ENCODE results near the gene CNNM3.
"Not testable (repeated sequence)": the region's sequence is repeated elsewhere in the genome, so short reads cannot be mapped to it uniquely, and the experiment has no call there.

Gene CNNM3

GRCh38 chr2:96839293-96839874, 23.3 kb downstream of the CNNM3 start:
- DNase-seq (ENCODE audit: low read depth in 2 of 2), result peak; percentile 58 to 64

DNA sequence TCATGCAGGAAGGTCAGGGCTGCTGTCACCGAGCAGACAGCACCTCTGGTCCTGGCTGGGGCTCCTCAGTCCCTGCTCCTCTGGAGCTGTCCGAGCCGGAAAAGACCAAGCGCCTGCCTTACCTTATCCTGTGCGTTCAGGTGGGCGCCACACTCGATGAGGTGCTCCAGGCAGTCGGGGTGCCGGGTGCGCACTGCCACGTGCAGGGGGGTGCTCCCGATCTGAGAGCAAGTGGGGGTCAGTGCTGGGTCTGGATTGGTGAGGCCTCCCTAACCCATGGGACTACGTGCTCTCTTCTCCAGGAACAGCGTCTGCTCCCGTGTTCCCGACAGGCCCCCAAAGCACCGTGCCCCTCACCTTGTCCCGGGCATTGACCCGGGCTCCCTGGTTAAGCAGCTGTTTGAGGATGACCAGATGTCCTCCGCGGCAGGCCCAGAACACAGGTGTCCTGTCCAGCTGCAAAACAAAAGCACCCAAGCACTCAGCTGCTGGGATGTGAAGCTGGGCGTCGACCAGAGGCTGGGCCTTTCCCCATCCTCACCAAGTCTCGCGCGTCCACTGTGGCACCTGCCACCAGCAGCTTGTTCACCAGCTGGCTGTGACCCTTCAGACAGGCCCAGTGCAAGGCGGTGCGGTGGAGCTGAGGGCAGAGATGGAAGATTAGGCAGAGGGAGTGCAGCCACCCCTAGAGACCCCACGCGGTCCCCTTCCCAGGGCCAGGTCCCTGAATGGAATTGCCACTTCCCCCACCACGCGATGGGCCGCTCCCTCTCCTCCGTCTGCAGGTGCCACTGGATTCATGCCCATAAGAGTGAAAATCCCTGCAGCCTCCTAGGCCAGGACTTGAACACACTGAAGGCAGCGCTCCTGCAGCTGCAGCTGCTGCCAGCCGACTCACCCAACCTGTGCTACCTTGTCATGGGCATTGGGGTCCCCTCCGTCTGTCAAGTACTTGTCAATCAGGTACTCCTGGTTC, 24.1 kb downstream of the CNNM3 start:
- no peak for DNase-seq (ENCODE audit: low read depth in 2 of 2)

DNA sequence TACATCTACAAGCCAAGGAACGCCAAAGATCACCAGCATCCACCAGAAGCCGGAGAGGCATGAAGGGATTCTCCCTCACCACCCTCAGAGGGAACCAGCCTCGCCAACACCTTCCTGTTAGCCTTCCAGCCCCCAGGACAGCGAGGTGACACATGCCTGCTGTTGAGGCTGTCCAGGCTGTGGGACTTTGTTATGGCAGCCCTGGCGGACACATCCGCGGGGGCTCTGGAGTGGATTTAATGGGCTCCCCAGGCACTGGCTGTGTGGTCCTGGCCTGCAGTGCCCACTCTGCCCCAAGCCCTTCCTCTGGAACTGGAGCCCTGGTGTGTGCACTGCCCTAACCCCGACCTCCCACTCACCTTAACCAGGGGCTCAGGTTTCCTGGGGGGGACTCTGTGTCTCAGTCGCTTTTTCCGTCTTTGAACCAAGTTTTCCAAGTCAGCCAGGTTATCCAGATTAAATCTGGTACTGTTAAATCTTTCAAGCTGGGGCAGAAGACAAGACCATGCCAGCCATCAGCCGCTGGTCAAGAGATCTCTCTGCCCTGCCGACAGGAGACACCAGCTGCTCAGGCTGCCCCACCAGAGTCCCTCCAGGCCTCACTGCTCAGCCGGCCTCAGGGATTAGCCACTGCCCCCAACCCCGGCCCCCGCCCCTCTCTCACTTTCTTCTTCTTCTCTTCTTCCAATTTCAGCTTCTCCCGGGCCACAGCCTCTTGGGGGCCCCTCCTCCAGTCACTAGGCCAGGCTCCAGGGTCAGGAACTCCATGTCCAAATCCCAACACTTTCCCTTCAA, 25.8 kb downstream of the CNNM3 start:
- DNase-seq (ENCODE audit: low read depth in 2 of 2), result no peak

- no peak for DNase-seq (ENCODE audit: low read depth in 2 of 2)
These were observed 26.5 kb downstream of the CNNM3 start for GRCh38 chr2:96842600-96842999.

DNA sequence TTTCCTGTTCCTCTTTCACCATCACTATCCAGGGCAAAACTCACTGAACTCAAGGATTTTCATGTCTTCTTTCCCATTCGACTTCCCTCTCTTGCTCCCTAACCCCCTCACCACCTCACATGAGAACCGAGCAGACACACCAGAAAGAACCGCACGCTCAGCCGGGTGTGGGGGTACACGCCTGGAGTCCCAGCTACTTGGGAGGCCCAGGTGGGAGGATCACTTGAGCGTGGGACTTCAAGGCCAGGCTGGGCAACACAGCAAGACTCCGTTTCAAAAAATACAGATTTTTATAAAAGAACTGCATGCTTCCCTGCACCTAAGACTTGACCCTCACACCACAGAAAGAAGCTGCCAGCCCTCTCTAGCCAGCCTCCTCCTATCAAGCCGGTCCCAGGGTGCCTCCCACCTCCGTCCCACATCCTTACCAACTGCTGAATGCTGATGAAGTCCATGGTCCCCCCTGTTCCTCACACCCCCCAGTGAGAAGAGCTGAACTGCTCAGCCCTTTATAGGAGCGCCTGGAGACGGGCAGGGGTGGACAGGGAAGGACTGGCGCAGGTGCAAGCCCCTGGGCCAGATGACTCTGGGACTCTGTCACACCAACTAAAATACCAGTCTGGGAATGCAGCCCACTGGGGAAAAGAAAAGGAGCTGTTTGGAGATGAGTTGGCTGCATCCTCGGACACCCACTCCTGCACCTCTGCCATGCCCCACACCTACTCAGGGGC, 27.6 kb downstream of the CNNM3 start, which contains the start of gene ANKRD23:
ANKRD23 (minus strand) TSS at position 484 of the 731 bp plus-strand sequence; CDS start at position 455, 29 bp downstream.
- no peak for DNase-seq (ENCODE audit: low read depth in 2 of 2)

DNA sequence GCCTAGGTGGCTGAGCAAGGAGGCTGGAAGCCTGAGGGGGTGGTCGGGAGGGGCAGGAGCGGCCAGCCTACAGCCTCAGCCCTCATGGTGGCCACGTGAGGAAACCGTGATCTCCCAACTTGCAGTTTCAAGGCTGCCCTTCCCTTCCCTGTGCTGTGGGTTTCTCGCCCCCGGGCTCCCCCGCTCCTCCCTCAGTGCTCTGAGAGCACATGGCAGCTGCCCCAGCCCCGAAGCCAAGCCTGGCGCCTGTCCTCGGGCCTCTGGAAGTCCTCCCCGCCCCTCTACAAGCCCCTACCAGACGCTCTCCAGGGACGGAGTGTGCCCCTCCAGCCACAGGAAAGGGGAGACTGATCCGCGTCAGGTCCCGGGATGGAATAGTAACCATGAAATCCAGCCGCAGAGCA, 28.3 kb downstream of the CNNM3 start:
- no peak for DNase-seq (ENCODE audit: low read depth in 2 of 2)

DNA sequence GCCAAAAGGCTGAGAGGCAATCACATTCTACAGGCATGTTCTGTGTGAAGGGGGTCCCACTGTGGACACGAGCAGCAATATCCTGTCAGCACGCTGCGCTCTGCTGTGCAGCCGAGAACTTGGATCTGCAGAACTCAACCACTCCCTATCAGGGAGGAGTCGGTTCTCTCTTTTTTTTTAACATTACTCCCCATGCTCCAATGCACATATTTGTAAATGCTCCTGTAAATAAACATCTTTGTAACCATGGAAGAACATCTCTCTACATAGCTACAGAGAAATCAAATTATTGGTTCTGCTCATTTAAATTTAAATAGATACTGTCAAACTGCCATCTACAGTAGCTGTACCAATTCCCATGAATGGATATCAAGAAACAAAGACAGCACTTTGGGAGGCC, 30.8 kb downstream of the CNNM3 start:
- no peak for DNase-seq (ENCODE audit: low read depth in 2 of 2)

DNA sequence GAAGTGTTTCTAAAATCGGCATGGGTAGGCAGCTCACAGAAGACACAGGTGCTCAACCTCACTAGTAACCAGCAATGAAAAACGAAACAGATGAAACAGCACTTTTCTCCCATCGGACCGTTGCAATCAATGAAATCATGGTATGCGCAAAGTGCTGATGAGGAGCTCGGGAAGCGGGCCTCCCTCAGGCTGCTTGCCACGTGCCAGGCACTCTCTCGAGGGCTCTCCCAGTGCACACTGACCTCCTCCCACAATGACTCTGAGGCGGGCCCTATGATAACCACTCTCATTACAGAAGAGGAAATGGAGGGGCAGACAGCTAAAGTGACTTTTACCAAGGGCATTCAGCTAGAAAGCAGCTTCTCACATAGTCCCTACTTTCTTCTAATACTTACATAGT, 31.5 kb downstream of the CNNM3 start:
- no peak for DNase-seq (ENCODE audit: low read depth in 2 of 2)

DNA sequence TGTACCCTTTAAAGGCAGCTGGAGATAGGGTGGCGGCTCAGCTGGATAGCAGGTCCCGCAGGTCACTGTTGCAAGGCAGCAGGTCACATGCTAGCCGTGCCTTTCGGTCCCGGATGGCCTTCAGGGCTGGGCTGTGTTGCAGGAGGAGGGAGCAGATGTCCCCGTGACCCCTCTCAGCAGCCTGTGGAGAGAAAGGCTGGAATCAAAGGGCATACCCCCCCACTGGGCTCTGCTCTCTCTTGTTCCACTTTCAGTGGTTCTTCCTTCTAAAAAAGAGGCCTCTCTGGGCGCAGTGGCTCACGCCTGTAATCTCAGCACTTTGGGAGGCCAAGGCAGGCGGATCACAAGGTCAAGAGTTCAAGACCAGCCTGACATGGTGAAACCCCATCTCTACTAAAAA, 32.2 kb downstream of the CNNM3 start:
- no peak for DNase-seq (ENCODE audit: low read depth in 2 of 2)

DNA sequence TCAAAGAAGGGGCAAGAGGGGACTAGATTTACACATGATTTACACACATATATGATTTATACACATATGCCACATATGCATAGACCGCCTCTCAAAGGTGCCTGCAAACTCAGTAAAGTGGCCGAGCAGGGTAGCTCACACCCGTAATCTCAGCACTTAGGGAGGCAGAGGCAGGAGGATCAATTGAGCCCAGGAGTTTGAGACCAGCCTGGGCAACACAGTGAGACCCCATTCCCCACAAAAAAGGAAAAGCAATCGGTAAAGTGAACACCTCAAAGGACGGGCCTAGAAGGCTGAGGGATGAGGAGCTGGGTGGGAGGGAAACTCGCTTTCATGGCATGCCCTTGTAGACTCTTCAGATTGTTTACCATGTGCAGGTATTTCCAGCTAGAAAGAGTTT, 36.6 kb downstream of the CNNM3 start:
- DNase-seq (ENCODE audit: low read depth in 2 of 2), result no peak

- DNase-seq (ENCODE audit: low read depth in 2 of 2), result no peak
These were observed 37.3 kb downstream of the CNNM3 start for GRCh38 chr2:96853321-96853720.

DNA sequence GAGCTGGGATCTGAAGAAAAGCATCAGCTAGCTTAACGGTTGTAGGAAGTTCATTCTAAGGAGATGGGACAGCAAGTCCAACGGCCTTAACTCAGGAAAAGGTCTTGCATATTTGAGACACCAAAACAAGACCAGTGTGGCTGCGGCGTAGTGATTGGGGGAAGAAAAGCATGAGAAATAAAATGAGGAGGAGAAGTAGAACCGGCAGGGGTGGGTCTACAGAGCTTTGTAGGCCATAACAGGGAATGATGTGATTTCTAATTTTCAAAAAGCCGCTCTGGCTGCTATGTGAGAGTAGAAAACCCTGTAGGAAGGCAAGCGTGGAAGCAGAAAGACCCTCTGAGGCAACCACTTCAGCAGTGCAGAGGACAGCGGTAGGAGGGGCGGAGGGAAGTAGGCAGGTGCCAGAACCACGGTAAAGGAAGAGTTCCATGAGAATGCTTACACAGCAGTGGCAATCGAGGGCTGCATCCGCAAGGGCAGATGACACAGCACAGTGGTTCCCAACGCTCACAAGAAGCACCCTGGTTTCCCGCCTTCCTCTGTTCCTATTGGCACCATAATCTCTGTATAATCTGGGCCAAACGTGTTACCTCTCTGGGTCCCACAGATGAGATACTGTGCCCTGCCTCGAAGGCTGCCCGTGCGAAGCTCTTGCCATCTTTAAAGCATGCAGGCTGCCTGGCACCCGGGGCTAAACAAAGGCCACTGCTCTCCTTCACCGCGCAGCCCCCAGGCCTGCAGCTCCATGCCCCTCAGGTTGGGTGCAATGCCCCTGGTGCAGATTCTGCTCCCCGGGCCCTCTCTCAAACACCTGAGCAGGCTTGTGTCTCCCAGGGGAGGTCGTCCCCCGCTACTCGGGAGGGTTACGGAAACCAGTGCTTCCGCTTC, 41.0 kb downstream of the CNNM3 start:
- no peak for DNase-seq (ENCODE audit: low read depth in 2 of 2)

- DNase-seq (ENCODE audit: low read depth in 2 of 2), result peak; percentile 93 to 94
These were observed 41.8 kb downstream of the CNNM3 start, which contains the start of gene ANKRD39 for GRCh38 chr2:96857667-96858372. Gene ANKRD39 (minus strand): TSS chr2:96858016. CDS start chr2:96857987, 29 bp downstream.

- DNase-seq (ENCODE audit: low read depth in 2 of 2), result no peak
These were observed 43.1 kb downstream of the CNNM3 start for GRCh38 chr2:96859099-96859649.

DNA sequence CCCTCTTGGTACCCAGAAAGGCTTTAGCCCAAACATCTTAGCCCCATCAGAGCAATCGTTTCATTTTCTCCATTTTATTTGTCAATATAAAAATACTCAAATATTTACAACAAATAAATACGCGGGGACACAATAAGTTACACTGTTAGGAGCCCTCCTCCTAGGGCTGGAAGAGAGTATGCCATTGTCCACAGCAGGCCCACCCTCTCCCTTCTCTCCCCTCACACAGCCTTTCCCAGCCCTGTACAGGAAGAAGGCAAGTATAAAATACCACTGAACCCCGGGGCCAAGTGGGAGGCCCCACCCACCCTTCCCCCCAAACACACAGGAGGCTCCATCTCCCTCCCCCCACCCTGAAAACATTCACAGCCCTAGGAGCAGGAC, 43.6 kb downstream of the CNNM3 start:
- DNase-seq (ENCODE audit: low read depth in 2 of 2), result no peak

- DNase-seq (ENCODE audit: low read depth in 2 of 2), result peak in 1 of 2 donors; percentile 23
These were observed 44.3 kb downstream of the CNNM3 start for GRCh38 chr2:96860065-96861029.

GRCh38 chr2:96861074-96861473, 45.0 kb downstream of the CNNM3 start:
- DNase-seq (ENCODE audit: low read depth in 2 of 2), result no peak

- not testable (repeated sequence) for DNase-seq (ENCODE audit: low read depth in 2 of 2)
These were observed 47.0 kb downstream of the CNNM3 start for GRCh38 chr2:96863056-96863455.

Data from activated CD8-positive, alpha-beta memory T cell treated with anti-CD3 and anti-CD28 coated beads for 4 hours (primary cell).